GM19452 (cell line): ENCODE data around the gene CCDC87.
"Not testable (repeated sequence)": the region's sequence is repeated elsewhere in the genome, so short reads cannot be mapped to it uniquely, and the experiment has no call there.

Experiments used
- ATAC-seq: cut with Tn5 transposase; IDR thresholded peaks from one replicate; pipeline ENCODE4 v1.9.1; 2021; ENCODE audit not compliant: unreplicated experiment

The CCDC87 gene, protein sequence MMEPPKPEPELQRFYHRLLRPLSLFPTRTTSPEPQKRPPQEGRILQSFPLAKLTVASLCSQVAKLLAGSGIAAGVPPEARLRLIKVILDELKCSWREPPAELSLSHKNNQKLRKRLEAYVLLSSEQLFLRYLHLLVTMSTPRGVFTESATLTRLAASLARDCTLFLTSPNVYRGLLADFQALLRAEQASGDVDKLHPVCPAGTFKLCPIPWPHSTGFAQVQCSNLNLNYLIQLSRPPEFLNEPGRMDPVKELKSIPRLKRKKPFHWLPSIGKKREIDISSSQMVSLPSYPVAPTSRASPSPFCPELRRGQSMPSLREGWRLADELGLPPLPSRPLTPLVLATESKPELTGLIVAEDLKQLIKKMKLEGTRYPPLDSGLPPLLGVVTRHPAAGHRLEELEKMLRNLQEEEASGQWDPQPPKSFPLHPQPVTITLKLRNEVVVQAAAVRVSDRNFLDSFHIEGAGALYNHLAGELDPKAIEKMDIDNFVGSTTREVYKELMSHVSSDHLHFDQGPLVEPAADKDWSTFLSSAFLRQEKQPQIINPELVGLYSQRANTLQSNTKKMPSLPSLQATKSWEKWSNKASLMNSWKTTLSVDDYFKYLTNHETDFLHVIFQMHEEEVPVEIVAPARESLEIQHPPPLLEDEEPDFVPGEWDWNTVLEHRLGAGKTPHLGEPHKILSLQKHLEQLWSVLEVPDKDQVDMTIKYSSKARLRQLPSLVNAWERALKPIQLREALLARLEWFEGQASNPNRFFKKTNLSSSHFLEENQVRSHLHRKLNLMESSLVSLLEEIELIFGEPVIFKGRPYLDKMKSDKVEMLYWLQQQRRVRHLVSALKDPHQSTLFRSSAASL

DNA sequence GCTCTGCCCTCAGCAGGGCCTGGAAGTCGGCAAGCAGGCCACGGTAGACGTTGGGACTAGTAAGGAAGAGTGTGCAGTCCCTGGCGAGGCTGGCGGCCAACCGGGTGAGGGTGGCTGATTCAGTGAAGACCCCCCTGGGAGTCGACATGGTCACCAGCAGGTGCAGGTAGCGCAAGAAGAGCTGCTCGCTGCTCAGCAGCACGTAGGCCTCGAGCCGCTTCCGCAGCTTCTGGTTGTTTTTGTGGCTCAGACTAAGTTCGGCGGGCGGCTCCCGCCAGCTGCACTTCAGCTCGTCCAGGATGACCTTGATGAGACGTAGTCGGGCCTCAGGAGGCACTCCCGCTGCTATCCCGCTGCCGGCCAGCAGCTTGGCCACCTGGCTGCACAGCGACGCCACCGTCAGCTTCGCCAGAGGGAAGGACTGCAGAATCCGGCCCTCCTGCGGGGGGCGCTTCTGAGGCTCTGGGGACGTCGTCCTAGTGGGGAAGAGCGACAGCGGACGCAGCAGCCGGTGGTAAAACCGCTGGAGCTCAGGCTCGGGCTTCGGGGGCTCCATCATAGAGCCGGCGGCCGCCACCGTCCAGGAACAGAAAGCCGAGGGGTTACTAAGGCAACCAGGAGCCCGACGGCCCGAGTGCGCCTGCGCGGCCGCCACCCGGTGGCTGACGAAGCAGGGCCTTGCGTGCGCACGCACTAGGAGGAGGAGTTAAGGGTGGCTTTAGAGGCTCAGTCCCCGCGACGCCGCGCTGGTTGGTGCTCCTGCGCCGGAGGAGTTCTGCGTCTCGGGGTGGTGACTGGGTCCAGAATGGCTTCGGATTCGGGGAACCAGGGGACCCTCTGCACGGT is at the start of gene CCDC87, which contains the start of gene CCS:
CCDC87 (minus strand) TSS at position 607 of the 846 bp plus-strand sequence; CDS start at position 559, 48 bp downstream.
CCS (plus strand) TSS at position 729 of the 846 bp plus-strand sequence; CDS start at position 806, 77 bp downstream.
- ATAC-seq = peak; percentile 91

DNA sequence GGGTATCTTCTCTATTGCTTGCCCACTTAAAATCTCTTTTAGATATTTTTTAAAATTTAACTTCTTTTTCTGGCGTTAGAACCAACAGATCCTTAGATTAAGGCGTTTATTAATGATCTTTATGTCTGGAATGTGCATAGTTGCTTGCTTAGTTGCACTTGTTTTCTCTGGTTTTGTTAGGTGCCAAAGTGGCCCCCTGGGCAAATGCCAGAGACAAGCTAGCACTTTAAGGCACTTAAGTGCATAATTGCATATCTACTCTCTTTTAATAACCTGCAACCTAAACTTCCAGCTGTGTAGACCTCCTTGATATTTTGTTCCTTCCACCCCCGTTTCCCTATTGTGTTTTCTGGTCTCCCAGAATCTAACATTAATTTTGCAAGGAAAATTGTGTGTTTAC is 49.0 kb upstream of the CCDC87 start:
- ATAC-seq = no peak

DNA sequence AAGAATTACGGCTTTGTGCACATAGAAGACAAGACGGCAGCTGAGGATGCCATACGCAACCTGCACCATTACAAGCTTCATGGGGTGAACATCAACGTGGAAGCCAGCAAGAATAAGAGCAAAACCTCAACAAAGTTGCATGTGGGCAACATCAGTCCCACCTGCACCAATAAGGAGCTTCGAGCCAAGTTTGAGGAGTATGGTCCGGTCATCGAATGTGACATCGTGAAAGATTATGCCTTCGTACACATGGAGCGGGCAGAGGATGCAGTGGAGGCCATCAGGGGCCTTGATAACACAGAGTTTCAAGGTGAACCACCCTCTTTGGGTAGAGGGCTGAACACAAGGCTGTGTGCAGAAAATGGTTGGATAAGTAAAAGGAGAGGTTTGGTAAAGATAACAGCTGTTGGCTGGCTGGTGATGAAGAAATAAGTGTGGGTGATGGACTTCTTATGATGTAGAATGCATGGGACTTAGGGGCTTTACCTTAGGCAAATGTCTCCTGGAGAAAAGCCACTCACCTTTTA is 47.0 kb upstream of the CCDC87 start:
- not testable (repeated sequence) for ATAC-seq

DNA sequence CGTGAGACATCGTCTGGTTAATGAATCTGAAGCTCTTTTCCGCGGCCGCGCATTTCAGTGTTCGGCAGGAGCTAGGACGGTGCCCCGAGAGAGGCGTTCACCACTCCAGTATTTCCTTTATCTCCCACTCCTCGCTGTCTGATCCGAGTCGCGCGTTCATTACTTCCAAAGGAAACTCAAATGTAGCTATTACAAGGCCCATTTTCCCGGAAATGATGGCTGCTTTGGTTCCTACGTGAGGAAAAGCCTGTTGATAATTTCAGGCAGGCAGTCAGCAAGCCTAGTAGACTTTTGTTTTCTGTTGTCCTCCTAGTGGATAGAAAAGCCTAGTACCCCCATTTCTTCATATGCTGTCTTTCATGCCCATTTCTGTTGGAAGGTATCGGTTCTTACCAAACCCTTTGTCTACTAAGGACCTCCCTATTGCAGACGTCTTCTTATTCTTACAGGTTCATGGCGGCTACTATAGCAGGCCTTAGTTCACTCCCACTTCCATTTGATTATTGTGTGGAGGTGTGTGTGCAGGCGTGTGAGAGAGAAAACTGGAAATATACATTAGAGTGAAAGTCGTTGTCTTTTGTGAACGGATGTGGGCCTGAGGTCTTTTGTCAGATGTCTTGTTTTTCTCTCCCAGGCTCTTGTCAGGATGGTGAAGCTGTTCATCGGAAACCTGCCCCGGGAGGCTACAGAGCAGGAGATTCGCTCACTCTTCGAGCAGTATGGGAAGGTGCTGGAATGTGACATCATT is 46.4 kb upstream of the CCDC87 start:
- ATAC-seq = no peak

DNA sequence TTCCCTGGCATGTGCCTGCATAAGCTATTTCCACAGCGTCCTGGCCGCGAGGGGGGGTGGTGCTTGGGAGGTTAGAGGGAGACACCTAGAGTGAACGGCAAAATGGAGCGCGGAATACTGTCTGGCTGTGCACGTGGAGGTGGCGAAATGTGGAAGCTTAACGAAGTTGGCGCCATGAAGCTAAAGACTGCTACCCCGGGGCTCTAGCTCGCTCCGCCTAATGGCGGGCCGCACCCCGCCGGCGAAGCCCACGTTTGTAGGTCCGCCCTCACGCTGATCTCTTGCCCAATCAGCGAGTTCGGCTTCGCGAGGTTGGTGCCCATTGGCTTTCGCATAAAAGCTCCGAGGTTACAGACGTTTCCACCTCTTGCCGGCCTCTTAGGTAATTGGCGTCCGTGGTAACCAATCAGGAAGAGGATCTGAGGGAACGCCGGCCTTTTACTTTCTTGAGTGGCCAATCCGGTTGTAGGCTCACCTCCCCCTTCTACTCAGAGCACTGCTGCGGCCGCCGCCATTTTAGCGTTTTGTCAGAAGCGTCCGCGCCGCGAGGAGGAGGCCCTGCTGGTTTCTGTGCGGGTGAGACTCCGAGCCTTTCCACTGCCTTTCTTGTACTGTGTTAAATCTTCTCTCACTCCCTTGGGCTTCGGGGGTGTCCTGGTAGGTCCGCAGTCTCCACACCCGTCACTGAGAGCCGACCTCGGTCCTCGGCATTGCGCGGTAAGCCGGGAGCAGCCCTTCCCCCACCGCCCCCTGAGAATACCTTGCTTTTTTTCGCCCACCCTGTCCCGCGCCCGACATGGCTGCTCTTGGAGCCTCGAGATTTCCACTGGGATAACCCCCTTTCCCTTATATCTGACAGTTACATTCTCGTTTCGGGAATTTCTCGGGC is 45.6 kb upstream of the CCDC87 start, which contains the start of gene RBM4:
RBM4 (plus strand) TSS at position 527 of the 889 bp plus-strand sequence. CDS start 1,009 bp downstream, outside the sequence.
- ATAC-seq = peak; percentile 93

DNA sequence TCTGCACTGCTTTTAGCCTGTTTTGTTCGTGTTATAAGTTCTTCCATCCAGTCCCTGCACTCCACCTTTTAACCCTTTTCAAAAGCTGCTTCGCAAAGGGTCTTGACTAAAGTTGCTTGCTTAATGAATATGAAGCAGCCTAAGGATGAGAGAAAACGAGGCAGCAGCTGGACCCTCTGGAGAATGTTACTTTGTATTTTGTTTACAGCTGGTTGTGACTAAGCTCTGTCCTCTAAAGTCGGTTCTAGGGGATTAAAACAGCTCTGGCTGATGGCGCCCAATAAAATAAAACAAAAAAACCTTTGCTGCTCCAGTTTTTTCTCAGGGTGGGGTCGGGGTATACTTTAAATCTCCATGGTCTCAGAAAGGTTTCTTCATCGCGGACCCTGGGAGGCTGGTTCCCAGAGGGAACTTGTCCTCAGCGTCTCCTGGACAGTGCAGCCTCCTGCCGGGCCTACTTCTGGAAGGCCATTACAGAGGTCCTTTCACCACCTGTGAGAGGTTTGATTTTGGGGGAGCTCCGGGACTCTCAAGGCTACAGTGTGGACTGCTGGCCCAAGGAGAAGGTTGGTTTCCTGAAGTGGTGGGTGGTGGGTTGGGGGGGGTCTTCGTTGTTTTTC is 44.8 kb upstream of the CCDC87 start:
- no peak for ATAC-seq

DNA sequence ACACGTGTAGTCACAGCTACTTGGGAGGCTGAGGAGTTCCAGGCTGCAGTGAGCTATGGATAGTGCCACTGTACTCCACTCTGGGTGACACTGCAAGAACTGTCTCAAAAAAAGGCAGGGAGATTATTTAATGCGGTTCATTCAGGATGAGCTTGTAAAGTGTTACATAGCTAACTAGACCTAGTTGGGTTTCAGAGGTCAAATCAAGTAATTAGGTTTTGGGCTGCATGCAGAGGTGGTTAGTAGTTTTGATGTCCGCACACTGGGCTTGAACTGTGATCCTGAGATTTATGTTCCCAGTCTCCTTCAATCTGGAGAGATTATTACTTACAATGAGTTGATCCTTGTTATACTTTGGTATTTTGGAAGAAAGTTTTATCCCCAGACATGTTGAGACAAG is 43.5 kb upstream of the CCDC87 start:
- ATAC-seq = no peak

DNA sequence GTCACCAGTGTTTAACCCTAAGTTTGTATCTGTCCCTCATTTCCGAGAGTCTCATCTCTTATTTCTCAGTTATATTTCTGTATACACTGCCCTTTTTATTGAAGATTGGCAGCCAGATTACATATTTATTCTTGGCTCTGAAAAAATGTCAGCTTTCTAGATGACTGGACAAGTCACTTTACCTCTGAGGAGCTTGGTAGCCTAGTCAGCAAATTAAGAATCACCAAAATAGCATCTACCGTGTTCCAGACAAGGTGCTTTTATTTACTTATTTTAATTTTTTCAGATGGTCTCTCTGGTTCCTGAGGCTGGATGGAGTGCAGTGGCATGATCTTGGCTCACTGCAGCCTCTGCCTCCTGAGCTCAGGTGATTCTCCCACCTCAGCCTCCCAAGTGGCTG is 40.1 kb upstream of the CCDC87 start:
- ATAC-seq = no peak

DNA sequence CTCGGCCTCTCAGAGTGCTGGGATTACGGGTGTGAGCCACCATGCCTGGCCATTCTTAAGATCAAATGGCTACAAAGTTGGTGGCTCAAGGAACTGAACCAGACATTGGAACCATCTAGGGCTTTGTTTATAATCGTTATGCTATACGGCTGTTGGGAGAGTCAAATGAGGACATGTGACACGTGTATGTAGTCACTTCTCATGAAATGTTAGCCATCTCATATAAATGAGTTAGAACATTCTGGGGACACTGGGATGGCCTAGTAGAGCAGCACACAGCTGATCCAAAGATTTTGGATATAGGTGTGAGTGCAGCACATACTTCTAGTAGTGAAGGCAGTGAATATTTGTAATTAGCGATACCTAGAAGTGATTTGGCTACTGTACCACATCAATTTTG is 39.0 kb upstream of the CCDC87 start:
- no peak for ATAC-seq

DNA sequence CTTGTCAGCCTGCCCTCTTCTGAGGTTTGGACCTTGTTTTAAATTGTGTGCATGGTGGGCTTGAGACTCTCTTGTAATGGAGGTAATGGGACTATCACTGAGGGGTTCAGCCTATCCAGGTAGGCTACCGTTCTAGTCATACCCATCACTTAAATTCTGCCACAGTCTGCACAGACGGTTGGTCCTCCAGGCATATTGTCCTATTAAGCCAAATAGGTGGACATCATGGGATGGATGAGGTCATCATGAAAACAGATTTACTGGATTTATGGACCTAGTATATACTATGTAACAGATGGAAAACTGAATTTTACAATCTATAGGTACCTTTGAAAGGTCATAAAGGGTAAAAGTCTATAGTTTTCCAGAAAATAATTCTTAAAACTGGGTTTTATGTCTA is 36.5 kb upstream of the CCDC87 start:
- no peak for ATAC-seq

DNA sequence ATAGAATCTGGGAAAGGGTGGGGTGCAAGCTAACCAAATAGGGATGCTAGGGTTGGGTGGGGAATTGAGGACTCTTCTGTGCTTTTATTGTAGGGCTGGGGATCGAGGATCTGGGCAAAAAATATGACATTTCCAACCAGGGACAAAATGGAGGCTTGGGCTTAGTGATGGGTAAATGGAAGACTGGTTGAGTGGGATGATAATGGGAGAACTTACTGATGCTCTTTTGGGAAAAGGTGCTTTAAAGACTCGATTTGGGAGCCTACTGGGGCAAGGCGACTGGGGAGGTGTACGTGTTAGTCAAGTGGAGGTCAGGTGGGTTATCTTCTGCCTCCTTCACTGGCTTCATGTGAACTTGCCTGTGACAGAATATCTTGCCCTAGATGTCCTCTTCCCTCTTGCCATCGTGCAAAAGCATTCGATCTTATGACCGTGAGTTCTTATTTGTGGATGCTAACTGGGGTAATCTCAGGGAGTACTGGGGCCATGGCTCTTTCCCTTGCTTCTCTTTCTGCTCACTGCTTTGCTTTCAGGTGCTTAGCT is 35.3 kb upstream of the CCDC87 start:
- no peak for ATAC-seq

DNA sequence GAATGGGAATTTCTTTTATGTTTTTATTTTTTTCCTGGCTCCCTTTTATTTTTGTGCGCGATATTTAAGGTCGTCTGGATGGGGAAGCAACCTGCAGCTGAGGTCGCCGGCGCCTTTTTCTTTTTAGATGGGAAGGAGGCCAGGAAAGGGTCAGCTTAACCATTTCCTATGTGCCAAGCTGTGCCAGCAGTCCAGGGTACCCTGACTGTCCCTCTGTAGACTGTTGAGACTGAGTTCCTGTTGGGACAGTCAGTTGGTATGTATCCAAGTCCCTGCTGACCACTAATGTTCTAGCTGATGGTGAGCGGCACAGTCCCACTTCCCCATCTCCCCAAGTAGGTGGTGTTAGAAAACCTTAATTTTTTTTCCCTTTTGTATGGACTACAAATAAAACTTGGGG is 34.1 kb upstream of the CCDC87 start:
- ATAC-seq = no peak

DNA sequence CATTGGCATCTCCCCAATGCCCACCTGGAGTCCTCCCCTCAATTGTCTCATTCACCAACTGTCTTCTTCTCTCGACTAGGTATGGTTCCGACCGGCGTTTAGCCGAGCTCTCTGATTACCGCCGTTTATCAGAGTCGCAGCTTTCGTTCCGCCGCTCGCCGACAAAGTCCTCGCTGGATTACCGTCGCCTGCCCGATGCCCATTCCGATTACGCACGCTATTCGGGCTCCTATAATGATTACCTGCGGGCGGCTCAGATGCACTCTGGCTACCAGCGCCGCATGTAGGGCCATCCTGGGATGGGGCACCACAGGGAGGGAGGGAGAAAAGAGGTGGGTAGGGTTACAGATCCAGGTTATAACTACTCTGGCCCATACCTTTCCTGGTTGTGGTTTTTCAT is 33.5 kb upstream of the CCDC87 start:
- ATAC-seq = no peak

DNA sequence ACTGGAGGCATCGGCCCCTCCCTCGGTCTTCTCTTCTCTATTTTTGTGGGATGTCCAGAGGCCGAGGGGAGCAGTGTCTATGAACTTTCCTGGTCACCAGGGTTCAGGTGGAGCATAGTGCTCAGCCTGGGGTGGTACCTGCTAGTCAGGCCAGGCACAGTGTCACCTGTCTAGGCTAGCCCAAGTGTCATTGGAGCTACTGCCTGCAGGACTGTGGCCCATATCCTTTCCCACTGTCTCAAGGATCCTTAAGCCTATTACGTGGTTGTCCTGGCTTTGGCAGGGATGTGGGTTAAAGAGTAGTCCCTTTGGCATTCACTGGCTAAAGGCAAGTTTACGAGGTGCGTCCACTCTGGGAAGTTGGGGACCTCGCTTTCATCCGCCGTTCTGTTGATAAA is 32.9 kb upstream of the CCDC87 start:
- ATAC-seq = no peak

DNA sequence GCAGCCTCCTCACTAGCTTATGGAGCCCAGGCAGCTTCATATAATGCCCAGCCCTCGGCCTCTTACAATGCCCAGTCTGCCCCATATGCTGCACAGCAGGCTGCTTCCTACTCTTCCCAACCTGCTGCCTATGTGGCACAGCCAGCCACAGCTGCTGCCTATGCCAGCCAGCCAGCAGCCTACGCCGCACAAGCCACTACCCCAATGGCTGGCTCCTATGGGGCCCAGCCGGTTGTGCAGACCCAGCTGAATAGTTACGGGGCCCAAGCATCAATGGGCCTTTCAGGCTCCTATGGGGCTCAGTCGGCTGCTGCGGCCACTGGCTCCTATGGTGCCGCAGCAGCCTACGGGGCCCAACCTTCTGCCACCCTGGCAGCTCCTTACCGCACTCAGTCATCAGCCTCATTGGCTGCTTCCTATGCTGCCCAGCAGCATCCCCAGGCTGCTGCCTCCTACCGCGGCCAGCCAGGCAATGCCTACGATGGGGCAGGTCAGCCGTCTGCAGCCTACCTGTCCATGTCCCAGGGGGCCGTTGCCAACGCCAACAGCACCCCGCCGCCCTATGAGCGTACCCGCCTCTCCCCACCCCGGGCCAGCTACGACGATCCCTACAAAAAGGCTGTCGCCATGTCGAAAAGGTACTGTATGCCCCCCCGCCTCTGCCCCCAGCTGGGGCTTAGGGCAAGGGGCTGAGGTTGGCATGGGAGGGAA is 32.3 kb upstream of the CCDC87 start:
- ATAC-seq = no peak

DNA sequence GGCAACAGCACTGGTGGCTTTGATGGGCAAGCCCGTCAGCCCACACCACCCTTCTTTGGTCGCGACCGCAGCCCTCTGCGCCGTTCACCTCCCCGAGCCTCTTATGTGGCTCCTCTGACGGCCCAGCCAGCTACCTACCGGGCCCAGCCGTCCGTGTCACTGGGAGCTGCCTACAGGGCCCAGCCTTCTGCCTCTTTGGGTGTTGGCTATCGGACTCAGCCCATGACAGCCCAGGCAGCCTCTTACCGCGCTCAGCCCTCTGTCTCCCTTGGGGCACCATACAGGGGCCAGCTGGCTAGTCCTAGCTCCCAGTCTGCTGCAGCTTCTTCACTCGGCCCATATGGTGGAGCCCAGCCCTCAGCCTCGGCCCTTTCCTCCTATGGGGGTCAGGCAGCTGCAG is 31.6 kb upstream of the CCDC87 start:
- no peak for ATAC-seq

DNA sequence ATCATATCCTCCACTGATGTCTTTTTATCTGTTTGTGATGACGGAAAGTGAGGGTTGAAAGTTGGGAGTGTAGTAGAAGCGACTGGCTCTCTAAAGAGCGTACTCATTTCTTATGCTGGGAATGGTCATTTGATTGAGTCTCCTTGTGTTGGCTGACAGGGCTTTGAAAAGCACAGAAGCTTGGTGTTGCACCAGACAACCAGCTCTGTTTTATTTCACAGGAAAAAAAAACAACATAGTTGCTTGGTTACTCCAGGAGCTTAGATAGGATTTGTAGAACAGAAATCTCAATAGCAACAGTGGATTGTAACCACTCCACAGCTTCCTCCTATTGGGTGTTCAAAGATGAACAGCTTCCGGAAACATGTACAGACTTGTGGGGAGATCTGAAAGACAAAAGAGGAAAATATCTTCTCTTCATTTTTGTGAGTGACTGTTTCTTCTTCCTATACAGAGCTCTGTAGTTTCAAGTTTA is 26.3 kb upstream of the CCDC87 start:
- ATAC-seq = no peak
